ENCODE measurements around the gene ZNF367.
A peak's percentile ranks its signal among the peaks of the same experiment; 100 is the strongest.

The ZNF367 gene

GRCh38 chr9:96418083-96418919 lies at the start of gene ZNF367:
Gene ZNF367, minus strand, starts transcription at chr9:96418370. Its CDS starts 338 bp downstream, at chr9:96418032.
- peak; percentile 92 to 94 for DNase-seq (ENCODE audit: low read depth in 2 of 2)

DNA sequence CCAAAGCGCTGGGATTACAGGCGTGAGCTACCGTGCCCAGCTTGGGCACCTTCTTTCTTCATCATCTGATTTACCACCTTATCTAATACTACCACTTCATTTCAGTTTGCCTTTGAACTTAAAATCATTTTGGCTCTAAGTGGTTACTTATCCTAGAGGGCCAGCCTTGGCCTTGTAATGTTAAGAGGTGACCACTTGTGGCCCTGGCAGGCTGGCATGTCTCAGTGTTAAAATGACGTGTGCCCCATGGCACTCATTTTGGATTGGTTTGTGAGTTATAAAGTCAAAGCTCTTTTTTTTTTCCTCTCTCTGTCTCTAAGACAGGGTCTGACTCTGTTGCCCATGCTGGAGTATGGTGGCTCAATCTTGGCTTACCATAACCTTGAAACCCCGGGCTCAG lies 49.6 kb upstream of the ZNF367 start:
- no peak for DNase-seq (ENCODE audit: low read depth in 2 of 2)

GRCh38 chr9:96464426-96464825 lies 46.3 kb upstream of the ZNF367 start:
- no peak for DNase-seq (ENCODE audit: low read depth in 2 of 2)

DNA sequence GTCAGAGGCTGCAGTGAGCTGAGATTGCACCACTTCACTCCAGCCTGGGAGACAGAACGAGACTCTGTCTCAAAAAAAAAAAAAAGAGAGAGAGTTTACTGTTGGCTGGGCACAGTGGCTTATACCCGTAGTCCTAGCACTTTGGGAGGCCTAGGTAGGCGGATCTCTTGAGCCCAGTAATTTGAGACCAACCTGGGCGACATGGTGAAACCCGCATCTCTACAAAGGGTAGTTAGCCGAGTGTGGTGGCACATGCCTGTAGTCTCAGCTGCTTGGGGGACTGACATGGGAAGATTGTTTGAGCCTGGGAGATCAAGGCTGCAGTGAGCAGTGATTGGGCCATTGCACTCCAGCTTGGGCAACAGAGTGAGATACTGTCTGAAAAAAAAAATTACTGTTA lies 44.4 kb upstream of the ZNF367 start:
- no peak for DNase-seq (ENCODE audit: low read depth in 2 of 2)

GRCh38 chr9:96461336-96461735 lies 43.2 kb upstream of the ZNF367 start:
- no peak for DNase-seq (ENCODE audit: low read depth in 2 of 2)

DNA sequence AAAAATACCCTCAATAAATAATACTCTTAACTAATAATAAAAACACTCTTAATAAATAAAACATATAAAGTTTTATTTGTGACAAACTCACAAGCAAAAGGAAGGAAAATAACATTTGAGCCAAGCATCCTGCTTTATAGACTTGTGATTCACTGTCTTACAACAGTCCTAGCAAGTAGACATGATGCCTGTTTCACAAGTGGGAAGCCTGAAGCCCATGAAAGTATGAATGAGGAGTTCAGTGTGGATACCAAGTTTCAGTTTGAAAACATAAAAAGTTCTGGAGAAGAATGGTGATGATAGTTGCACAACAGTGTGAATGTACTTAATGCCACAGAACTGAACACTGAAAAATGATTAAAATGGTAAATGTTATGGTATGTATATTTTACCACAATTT lies 42.7 kb upstream of the ZNF367 start:
- DNase-seq (ENCODE audit: low read depth in 2 of 2), result no peak

DNA sequence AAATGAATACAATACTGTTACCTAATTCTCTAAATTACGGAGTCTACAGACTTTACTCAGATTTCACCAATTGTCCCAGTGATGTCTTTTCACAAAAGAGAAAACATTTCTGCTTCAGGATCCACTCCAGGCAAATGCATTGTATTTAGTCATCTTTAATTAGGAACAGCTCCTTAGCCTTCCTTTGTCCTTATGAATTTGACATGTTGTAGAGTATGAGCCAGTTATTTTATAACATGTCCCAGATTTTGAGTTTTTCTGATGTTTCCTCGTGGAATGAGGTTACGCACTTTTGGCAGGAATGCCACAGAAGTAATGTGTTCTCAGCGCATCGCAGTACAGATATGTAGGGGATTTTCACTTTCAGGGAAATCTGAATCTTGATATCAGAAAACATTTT lies 42.3 kb upstream of the ZNF367 start:
- DNase-seq (ENCODE audit: low read depth in 2 of 2), result no peak

GRCh38 chr9:96459268-96460007 lies 41.3 kb upstream of the ZNF367 start:
- no peak for DNase-seq (ENCODE audit: low read depth in 2 of 2)

DNA sequence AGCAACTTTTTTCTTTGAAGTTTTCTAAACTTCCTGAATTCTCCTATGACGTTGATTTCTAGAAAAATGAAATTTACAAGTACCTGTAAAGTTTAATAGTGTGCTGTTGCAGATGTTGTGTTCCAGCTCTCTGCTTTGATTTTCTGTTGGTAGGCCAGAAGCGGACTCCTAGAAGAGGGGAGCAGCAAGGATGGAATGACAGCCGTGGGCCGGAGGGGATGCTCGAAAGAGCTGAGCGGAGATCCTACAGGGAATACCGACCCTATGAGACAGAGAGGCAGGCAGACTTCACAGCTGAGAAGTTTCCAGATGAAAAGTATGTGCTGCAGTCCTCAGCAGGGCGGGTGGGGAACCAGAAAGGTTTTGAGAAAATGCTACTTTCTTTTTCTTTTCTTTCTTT lies 40.1 kb upstream of the ZNF367 start:
- DNase-seq (ENCODE audit: low read depth in 2 of 2), result no peak

GRCh38 chr9:96457266-96457665 lies 39.1 kb upstream of the ZNF367 start:
- DNase-seq (ENCODE audit: low read depth in 2 of 2), result no peak

DNA sequence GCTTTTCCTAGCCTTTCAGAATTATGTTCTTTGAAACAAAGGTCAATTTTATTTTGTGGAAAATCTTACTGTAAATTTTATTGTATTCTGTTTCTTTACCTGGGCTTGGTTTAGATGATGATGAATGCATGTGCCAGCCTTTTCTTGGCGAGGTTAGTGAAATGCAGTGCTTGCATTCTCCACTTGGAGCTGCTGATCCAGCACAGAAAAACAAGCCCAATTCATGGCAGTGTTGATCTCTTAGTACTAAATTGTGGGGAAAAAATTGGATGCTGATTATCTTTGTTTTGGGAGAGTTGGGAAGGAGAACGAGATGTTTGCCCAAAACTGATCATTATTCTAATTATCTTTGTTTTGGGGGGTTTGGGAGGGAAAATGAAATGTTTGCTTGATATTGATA lies 35.5 kb upstream of the ZNF367 start:
- no peak for DNase-seq (ENCODE audit: low read depth in 2 of 2)

GRCh38 chr9:96450613-96451528 lies 32.7 kb upstream of the ZNF367 start:
- peak in 1 of 2 donors; percentile 17 for DNase-seq (ENCODE audit: low read depth in 2 of 2)

DNA sequence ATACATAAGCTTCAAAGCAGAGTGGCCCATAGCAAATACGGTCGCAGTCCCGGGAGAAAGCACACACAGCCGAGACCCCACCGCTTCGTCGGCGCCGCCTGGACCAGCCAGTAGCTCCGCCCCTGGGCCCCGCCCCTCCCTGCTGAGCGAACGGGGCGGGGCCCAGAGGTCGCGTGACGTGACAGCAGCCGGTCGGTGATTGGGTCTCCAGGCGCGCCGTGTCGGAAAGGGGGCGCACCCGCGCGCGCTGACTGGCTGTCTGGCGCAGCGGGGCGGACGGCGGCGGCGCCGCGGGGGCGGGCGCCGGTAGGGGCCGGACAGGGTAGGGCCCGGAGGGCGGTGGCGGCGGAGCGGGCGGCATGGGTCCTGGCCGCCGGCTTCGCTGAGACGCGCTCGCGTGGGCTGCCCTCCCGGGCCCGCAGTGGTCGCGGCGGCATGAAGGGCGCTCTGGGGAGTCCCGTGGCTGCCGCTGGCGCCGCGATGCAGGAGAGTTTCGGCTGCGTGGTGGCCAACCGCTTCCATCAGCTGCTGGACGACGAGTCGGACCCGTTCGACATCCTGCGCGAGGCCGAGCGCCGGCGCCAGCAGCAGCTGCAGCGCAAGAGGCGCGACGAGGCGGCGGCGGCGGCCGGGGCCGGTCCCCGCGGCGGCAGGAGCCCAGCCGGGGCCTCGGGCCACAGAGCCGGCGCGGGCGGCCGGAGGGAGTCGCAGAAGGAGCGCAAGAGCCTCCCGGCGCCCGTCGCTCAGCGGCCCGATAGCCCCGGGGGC lies 31.9 kb upstream of the ZNF367 start, which contains the start of gene HABP4:
Gene HABP4 (plus strand): TSS at position 325 of the 768 bp plus-strand sequence. CDS start 111 bp downstream, at position 436.
- peak; percentile 95 to 96 for DNase-seq (ENCODE audit: low read depth in 2 of 2)

DNA sequence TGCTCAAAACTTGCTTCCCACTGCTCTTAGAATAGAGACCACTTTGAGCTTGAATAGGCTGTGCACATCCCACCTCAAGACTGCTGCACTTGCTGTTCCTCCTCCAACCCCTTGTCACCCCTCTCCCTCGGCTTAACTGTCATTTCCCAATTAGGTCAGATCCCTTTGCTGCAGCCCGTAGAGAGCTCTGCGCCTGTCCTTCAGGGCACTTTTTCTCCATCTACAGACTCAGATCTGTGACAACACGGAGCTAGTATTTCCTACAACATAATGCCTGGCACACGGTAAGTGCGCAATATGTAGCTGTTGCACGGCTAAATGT lies 31.3 kb upstream of the ZNF367 start:
- no peak for DNase-seq (ENCODE audit: low read depth in 2 of 2)

DNA sequence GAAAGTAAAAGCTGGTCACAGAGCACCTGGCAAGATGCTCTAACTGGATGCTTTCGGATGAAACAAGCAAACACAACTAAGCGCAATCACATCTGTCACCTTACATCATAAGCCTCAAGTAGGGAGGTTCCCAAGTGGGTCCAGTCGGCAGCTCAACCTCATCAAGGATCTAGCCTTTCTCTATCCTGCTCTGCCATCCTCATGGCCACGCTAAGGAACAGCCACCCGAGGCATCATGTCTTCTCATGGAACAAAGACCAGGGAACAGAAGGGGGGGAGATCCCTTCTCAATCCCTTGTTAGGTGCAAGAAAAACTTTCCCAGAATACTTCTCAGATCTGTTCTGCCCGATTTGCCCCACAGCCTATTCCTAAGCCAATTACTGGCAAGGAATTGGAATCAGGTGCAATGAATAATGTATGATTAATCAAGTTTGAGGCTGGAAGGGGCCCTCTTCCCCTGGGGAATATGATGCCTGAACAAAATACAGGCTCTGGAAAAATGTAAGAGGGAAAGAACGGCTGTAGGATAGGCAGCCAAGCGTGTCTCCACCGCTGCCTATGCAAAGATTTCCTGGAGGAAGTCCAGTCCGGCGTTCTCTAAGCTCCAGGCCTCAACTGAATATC lies 30.5 kb upstream of the ZNF367 start:
- no peak for DNase-seq (ENCODE audit: low read depth in 2 of 2)

GRCh38 chr9:96447406-96447805 lies 29.2 kb upstream of the ZNF367 start:
- DNase-seq (ENCODE audit: low read depth in 2 of 2), result no peak

- DNase-seq (ENCODE audit: low read depth in 2 of 2), result no peak
These were observed 24.3 kb upstream of the ZNF367 start for GRCh38 chr9:96442491-96442890.

GRCh38 chr9:96441798-96442445 lies 23.8 kb upstream of the ZNF367 start:
- peak in 1 of 2 donors; percentile 4 for DNase-seq (ENCODE audit: low read depth in 2 of 2)

DNA sequence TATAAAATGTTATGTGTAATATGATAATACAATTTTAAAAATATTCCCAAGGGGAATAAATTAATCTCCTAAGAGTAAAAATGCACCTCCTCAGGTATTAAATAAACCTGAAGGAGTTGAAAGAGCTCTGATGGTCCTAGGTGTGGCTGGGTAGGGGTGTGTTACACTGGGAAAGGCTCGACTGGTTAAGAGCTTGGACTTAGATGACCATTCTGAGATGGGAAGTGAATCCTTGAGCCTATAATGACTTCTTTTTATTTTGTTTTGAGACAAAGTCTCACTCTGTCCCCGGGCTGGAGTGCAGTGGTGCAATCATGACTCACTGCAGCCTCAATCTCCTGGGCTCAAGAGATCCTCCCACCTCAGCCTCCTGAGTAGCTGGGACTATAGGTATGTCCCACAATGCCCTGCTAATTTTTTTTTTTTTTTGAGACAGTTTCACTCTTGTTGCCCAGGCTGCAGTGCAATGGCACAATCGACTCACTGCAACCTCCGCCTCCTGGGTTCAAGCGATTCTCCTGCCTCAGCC lies 22.6 kb upstream of the ZNF367 start:
- no peak for DNase-seq (ENCODE audit: low read depth in 2 of 2)

DNA sequence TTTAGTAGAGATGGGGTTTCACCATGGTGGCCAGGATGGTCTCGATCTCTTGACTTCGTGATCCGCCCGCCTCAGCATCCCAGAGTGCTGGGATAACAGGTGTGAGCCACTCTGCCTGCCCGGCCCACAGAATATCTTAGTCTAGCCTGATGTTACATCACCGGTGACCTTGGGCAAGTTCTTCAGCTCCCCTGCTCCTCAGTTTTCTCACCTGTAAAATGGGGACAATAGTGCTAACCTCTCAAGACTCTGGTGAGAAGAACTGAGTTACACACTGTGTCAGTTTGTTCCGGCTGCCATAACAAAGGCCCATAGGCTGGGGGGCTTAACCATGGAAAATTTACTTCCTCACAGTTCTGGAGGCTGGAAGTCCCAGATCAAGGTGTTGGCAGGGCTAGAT lies 19.3 kb upstream of the ZNF367 start:
- no peak for DNase-seq (ENCODE audit: low read depth in 2 of 2)
